Measurements from ENCODE around the gene QRICH2.
"Not testable (repeated sequence)": the region's sequence is repeated elsewhere in the genome, so short reads cannot be mapped to it uniquely, and the experiment has no call there.

QRICH2 gene, protein sequence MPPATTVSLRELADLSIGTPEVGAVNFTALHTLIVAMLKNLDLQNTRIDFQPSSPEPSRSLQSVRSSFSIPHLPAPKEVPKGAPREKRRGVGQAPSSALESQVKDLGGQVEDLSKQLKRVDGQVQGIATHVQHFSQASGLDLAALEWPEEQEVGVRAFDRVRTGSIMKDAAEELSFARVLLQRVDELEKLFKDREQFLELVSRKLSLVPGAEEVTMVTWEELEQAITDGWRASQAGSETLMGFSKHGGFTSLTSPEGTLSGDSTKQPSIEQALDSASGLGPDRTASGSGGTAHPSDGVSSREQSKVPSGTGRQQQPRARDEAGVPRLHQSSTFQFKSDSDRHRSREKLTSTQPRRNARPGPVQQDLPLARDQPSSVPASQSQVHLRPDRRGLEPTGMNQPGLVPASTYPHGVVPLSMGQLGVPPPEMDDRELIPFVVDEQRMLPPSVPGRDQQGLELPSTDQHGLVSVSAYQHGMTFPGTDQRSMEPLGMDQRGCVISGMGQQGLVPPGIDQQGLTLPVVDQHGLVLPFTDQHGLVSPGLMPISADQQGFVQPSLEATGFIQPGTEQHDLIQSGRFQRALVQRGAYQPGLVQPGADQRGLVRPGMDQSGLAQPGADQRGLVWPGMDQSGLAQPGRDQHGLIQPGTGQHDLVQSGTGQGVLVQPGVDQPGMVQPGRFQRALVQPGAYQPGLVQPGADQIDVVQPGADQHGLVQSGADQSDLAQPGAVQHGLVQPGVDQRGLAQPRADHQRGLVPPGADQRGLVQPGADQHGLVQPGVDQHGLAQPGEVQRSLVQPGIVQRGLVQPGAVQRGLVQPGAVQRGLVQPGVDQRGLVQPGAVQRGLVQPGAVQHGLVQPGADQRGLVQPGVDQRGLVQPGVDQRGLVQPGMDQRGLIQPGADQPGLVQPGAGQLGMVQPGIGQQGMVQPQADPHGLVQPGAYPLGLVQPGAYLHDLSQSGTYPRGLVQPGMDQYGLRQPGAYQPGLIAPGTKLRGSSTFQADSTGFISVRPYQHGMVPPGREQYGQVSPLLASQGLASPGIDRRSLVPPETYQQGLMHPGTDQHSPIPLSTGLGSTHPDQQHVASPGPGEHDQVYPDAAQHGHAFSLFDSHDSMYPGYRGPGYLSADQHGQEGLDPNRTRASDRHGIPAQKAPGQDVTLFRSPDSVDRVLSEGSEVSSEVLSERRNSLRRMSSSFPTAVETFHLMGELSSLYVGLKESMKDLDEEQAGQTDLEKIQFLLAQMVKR (N-terminal part only)

DNA sequence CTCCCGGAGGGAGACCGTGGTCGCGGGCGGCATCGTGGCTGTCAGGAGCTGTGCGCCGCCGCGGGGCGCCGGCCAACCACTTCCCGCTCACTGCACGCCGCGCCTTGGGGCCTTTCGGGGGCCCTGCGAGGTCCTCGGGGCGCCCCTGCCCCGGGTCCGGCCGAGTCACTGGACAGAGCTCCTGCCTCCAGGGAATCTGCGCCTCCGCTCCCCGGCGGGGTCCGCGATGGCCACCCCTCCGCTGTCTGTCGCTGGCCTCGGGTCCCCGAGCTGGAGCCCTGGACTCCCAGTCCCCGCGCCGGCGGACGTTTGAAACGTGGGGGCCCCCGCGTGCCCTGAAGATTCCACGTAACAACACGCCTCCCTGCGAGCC lies at the start of gene QRICH2:
Gene QRICH2, minus strand, starts transcription at position 311 of the 373 bp plus-strand sequence. Its CDS starts 278 bp downstream, at position 33.
- no peak for DNase-seq

DNA sequence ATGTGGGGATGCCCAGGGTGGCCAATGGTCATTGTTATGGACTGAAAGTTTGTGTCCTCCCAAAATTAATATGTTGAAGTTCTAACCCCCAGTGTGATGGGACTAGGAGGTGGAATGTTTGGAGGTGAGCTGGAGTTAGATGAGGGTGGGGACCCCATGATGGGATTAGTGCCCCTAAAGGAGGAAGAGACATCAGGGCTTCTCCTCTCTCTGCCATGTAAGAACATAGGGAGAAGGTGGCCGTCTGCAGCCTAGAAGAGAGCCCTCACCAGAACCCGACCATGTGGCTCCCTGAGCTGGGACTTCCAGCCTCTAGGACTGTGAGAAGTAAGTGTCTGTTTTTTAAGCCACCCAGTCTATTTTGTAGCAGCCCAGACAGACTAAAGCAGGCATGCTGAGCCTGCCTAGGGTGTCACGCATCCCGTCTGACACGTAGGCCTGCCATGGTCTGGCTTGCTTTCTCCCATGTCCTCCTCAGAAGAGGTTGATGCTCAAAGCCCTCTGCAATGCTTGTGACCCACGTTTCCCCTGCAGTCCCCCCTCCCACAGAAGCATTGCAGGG lies 49.6 kb upstream of the QRICH2 start:
- no peak for DNase-seq

DNA sequence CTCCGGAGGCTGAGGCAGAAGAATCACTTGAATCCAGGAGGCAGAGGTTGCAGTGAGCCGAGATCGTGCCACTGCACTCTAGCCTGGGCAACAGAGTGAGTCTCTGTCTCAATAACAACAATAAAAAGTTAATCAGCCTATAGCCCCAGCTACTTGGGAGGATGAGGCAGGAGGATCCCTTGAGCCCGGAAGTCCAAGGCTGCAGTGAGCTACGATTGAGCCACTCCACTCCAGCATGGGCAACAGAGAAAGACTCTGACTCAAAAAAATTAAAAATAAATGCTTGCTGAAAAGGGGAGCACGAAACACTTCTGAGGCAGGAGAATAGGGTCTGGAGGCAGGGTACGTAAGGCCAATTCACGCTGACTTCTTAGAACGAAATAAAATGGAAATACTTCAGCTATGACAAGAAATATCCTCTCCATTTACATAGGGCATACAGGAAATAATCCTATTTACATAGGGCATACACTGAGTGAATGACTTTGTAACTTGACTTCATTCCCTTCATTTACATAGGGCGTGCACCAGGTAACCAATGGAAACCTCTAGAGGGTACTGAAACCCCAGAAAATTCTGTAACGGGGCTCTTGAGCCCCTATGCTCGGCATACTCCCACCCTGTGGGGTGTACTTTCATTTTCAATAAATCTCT lies 48.9 kb upstream of the QRICH2 start:
- DNase-seq = no peak

DNA sequence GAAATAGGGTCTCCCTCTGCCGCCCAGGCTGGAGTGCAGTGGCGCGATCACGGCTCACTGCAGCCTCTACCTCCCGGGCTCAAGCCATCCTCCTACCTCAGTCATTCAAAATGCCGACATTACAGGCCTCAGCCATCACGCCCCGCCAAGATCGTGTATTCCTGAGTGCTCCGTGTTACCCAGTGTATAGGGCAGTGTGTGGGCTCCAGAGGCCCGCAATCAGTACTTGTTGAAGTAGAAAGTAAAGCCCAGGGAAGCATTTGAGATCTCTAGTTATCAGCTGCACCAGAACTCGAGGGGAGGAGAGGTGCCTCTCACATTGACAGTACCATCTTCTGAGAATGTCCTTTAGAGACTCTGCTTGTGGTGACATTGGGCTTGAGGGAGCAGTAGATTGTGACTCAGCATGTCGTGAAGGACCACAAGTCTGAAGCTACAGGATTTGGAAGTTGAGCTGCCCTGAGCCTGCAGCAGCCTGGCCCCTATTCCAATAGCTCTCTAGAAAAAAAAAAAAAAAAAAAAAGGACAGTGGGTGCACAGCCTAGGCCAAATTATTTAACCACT lies 46.8 kb upstream of the QRICH2 start:
- DNase-seq = no peak

DNA sequence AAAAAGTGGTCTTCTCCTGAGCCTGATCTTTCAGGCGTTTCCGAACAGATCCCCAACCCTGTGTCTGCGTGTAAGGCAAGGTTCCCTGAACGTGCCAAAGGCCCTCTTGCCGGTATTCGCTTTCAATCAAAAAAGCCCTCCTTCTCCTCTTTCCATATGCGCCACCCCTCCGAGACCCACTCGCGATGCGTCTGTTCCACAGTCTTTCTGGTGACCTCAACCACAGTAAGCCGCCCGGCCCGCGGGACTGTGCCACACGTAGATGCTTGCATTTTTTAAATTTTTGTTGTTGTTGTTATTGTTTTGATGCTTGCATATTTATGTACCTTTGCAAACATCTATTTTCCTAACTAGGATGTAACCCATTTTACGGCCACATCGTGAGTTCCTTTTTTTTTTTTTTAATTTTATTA lies 46.2 kb upstream of the QRICH2 start:
- no peak for DNase-seq

DNA sequence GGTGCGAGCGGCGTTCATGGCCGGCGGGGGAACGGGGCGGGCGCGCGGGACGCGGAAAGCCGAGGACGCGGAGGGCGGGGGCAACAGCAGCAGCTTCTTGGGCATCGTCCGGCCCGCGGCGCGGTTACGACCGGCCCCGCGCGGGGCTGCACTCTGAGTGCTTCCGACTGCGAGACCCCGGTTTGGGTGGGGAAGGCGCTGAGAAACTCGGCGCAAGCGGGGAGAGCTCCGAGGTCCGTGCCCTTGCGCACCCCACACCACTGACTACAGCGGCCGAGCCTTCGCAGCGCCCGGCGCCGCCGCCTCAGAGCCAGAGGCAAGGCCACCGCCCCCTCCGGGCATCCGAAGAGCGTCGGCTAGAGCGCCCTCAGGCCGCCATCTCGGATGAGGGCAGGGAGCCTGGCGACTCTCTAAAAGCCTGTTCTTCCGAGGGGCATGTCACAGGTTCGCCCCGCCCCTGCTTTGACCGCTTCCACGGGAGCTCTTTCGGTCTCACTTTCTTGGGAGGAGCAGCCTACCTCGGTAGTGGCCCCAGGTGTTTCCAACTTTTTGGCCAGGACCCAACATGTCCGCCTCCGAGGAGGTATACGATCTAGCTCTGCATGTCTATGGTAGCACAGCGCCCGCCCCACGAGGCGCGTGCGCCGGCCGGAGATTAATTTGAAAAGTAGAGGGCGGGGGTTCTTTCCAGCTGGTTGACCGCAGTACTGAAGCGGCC lies 45.7 kb upstream of the QRICH2 start, which contains the start of gene PRPSAP1:
Gene PRPSAP1, minus strand, starts transcription at position 318 of the 718 bp plus-strand sequence. Its CDS starts 213 bp downstream, at position 105.
- peak; percentile 66 to 76 (median 71) for DNase-seq

DNA sequence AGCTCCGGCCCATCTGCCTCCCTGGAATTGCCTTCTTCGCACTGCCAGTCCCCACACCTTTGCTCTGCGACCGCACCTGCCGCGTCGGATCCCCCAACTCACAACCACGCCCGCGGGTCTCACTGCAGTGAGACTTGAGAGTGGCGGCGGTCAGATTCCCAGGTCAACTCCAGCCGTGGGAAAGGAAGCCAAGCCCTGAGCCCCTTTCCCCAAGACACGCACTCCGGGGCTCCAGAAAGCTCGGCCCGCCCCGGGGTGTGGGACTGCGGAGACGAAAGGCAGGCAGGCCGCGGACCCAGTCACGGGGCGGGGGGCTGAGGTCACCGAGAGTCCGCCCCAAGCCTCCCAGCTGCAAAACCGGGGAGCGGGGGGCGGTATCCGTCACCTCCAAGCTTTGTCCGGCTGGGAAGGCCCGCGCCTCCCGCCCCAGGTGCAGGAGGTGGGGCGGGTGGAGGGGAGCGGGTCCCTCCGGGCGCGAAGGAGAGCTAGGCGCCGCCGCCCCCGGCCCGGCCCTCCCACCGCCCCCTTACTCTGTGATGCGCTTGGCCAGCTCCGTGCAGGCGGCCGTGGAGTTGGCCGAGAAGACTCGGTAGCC lies 45.0 kb upstream of the QRICH2 start:
- peak in 1 of 4 experiments; percentile 6 for DNase-seq

DNA sequence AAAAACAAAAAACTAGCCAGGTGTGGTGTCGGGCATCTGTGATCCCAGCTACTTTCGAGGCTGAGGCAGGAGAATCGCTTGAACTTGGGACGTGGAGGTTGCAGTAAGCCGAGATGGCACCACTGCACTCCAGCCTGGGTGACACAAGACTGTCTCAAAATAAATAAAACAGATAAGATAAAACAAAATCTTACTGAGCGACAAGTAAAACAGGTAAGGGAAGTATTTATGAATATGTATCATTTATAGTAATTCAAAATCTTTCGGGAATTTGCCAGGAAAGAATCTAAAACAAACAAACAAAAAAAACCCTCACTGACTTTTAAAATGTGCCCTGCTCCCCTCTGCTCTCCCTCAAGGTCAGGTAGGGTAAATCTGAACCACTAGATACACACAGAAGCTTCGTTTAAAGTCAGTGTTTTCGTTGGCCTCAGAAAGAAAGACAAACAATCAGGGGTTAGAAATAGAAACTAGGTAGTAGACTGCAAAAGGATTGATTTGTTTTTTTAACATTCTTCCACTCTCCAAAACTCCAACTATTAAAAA lies 43.5 kb upstream of the QRICH2 start:
- DNase-seq = no peak

DNA sequence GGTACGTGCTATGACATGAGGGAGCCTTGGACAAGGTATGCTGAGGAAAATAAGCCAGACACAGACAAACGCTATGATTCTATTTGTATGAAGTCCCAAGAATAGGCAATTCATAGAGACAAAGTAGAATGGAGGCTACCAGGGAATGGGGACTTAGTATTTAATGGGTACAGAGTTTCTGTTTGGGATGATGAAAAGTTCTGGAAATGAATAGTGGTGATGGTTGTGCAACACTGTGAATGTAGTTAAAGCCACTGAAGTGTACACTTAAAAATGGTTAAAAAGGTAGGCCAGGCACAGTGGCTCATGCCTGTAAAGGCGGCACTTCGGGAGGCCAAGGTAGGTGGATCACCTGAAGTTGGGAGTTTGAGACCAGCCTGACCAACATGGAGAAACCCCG lies 42.4 kb upstream of the QRICH2 start:
- DNase-seq = no peak

DNA sequence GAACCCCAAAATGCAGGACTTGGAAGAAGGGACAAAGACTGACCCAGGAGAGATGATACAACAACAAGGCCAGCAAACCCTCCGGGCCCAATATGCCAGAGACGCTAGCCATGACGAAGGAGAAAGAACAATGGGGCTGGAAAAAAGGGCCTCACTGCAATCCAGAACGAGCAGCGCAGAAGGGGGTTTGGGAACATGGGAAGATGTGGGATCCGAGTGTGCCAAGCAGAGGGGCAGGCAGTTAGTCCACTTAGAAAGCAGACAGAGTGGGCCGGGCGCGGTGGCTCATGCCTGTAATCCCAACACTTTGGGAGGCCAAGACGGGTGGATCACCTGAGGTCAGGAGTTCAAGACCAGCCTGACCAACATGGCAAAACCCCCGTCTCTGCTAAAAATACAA lies 38.9 kb upstream of the QRICH2 start:
- DNase-seq = not testable (repeated sequence)

DNA sequence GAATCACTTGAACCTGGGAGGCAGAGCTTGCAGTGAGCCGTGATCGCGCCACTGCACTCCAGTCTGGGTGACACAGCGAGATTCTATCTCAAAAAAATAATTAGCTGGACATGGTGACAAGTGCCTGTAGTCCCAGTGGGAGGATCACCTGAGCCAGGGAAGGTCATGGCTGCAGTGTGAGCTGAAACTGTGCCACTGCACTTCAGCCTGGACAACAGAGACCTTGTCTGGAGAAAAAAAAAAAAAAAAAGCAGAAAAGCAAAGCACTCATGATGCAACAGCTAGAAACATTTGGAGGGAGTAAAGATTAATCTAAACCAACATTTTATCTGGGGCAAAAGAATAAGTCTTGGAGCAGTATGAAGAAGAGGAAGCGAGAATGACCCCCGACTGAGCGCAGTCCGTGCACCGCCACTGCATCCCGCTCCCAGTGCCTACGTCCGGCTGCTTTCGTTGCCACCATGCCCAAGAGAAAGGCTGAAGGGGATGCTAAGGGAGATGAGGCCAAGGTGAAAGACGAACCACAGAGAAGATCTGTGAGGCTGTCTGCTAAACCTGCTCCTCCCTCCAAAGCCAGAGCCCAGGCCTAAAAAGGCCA lies 37.4 kb upstream of the QRICH2 start:
- DNase-seq = no peak

DNA sequence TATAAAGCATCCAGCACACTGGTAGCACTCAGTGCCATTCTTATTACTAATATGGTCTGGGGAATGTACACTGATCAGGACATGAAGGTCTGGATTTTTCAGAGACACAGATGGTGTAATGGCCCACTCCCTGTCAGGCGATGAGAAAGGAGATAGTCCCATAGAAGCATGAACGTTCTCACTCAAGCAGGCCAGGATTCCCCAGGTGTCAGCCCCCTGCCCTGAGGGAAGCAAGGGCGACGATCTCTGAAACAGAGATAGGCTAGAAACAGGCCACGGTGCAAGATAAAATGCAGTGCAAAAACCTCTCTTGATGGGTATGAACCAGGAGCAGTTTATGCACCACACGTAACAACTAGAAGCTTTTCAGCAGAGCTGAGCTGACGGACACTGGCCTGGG lies 35.0 kb upstream of the QRICH2 start:
- no peak for DNase-seq

DNA sequence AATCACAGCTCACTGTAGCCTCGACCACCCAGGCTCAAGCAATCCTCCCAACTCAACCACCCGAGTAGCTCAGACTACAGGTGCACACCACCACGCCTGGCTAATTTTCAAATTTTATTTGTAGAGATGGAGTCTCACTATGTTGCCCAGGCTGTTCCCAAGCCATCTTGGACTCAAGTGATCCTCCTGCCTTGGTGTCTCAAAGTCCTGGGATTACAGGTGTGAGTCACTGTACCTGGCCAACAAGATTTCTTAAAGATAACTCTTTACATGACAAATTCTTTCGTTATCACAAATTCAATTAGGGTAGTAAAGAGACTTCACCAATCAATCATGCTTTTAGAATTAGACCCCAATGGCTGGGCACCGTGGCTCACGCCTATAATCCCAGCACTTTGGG lies 33.2 kb upstream of the QRICH2 start:
- DNase-seq = no peak

DNA sequence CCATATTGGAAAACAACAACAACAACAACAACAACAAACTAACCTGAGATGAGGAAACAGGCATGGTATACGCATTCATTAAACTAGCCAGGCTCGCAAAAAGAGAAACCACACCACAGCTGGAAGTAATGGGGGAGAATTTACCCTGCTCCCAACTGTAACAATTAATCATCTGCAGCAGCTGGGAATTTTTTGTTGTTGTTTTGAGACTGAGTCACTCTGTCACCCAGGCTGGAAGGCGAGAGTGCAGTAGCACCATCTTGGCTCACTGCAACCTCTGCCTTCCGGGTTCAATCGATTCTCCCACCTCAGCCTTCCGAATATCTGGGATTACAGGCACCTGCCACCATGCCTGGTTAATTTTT lies 29.3 kb upstream of the QRICH2 start:
- no peak for DNase-seq

DNA sequence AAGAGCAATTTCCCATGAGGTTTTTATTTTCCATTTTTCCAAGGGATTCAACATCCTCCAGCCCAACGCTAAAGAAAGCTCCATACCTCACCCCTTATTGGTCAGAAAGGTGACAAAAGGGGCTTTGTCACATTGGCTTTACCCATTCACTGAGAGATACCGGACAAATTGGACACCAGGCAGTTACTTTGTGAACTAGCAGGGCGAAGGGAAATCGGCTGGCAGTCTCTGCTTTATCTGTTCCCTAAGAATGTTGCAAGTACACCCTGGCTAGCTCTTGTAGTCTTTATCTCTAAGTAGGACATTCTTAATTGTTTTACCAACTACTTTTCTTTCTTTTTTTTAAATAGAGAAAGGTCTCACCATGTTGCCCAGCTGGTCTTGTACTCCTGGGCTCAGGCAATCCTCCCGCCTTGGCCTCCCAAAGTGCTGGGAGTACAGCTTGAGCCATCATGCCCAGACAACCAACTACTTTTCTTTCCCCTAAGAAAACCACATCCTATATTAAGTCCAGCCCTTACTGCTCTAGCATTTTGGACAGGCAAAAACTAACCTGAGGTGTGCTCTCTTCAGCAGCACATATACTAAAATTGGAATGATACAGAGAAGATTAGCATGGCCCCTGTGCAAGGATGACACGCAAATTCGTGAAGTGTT lies 28.8 kb upstream of the QRICH2 start:
- no peak for DNase-seq

DNA sequence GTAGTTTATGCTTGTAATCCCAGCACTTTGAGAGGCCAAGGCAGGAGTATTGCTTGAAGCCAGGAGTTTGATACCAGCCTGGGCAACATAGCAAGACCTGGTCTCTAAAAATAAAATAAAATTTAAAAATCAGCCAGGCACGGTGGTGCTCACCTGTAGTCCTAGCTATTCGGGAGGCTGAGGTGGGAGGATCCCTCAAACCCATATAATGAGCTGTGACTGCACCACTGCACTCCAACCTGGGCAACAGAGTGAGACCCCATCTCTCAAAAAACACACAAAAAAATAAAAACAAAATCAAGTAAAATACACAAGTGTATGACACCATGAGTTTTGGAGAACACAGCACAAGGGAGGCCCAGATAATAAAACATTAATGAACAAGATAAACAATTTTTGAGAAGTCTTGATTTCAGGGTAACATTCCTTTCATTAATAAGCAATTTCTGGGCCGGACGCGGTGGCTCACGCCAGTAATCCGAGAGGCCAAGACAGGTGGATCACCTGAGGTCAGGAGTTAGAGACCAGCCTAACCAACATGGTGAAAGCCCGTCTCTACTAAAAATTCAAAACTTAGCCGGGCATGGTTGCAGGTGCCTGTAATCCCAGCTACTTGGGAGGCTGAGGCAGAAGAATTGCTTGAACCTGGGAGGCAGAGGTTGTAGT lies 27.8 kb upstream of the QRICH2 start:
- no peak for DNase-seq

DNA sequence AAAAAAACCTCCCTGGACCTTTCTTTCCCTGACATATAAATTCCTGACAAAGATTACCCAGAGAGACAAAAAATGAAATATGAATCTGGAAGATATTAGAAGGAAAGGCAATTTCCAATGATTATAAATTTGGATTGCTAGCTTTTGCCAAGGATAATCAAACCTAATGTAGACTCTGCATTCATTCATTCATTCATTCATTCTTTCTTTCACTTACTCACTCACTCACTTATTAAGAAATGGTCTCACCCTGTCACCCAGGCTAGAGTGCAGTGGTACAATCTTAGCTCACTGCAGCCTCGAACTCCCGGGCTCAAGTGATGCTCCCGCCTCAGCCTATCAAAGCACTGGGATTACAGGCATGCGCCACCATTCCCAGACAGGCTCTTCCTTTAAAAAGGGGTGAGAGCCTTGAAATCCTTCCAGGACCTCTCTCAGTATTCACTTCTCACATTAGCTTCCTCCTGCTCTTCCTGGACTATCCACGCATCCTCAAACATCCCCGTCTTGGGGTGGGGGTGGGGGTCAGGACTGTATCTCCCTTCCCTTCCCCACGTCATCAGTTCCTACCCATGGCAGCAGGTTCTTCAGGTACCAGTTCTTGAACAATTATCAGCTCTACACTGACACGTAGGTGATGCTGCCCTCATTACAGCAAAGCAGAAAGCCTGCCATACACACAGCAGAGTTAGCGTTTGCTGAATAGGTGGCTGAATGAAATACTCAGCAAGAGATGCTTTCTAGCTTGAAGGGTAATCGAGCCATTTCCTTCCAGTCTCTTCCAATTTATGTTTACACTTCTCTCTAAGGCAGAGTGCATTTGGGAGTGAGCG lies 25.8 kb upstream of the QRICH2 start:
- no peak for DNase-seq

DNA sequence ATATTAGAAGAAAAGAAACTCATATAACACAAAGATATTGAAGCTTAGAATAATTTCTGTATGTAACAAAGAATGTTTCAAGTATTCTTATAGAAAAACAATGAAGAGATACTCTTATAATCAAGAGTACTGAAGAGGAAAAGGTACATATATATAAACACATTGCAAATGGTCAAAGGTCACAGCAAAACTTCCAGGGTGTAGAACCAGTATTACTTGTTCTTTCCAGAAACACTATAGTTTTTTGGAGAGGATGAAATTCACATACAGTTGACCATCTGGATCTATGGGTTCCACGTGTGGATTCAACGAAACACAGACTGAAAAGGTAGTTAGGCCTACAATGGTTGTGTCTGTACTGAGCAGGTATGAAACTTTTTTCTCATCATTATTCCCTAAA lies 23.0 kb upstream of the QRICH2 start:
- DNase-seq = no peak
